ENCODE measurements around the gene ACCS.

The ACCS gene

DNA sequence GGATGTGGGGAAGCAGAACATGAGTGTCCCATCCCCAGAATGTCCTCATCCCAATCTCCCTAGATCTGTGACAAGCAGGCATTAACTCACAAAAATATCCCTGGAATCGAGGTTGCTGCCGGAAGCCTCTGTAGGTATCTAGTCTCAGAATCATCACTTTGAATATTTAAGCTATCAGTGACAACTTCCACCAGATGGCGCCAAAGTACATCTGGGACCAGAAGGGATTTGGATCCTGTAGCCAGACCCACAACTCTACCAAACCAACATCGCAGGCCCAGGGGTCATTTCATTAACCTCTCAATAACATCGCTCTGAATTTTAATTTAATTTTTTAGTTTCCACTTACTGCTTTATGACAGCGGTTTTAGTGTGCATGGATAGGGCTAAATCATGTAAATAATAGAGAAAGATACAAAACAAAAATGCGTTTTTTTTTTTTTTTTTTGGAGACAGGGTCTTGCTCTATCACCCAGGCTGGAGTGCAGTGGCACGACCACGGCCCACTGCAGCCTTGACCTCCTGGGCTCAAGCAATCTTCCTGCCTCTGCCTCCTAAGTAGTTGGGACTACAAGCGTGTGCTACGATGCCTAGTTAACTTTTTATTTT lies 28.3 kb downstream of the ACCS start:
- DNase-seq (ENCODE audit: low read depth) = peak; percentile 83

GRCh38 chr11:44095506-44096359 lies 29.7 kb downstream of the ACCS start, which contains the start of gene EXT2:
Gene EXT2, plus strand, starts transcription at chr11:44095678. Its CDS starts 12,035 bp downstream, at chr11:44107713.
- peak; percentile 84 for DNase-seq (ENCODE audit: low read depth)

DNA sequence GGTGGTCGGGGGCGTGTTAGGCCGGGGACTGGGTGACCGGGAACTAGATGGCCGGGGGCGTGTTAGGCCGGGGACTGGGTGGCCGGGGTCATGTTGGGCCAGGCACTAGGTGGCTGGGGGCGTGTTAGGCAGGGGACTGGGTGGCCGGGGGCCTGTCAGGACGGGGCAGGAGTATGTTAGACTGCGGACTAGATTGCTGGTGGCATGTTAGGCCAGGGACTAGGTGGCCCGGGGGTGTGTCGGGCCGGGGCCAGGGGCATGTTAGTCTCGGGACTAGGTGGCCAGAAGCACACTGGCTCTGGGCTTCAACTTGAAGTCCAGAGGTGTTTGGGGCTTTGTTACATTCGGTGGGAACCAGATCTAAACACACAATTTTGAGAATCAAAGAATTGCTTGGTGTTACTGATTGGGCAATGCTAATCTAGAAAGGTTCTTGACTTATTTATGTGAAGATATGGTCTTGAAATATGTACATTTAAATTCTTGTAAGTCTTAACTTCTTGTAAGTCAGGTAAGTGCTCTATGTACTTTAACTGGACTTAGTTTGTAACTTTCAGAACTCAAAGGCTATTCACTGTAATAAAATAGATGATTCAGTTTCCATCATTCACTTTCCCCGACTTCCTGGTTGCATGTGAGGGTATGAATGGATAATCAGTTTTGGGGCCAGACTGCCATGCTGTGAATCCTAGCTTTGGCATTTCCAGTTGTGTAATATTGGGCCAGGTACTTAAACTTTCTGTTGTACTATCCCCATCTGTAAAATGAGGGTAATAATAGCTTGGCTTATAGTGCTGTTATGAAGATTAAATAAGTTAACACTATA lies 30.5 kb downstream of the ACCS start:
- peak; percentile 61 for DNase-seq (ENCODE audit: low read depth)

DNA sequence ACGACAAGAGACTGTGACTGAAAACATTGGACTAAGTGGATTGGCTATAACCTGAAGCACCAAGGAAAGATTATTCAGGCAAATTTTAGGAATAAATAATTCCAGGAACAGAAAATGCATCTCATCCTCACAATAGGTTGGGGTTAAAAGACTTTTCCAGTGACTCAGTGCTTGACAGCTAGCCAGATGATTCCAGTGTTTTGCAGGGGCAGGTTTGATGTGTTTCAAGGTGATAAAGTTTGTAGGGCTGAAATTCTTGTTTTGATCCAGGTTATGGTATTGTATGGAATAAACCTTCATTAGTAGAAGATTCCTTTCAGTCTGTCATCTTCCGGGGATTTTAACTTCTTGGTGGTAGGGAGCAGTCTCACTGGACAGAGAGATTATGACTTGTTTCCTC lies 31.8 kb downstream of the ACCS start:
- DNase-seq (ENCODE audit: low read depth) = no peak

GRCh38 chr11:44101098-44101497 lies 35.0 kb downstream of the ACCS start:
- no peak for DNase-seq (ENCODE audit: low read depth)

DNA sequence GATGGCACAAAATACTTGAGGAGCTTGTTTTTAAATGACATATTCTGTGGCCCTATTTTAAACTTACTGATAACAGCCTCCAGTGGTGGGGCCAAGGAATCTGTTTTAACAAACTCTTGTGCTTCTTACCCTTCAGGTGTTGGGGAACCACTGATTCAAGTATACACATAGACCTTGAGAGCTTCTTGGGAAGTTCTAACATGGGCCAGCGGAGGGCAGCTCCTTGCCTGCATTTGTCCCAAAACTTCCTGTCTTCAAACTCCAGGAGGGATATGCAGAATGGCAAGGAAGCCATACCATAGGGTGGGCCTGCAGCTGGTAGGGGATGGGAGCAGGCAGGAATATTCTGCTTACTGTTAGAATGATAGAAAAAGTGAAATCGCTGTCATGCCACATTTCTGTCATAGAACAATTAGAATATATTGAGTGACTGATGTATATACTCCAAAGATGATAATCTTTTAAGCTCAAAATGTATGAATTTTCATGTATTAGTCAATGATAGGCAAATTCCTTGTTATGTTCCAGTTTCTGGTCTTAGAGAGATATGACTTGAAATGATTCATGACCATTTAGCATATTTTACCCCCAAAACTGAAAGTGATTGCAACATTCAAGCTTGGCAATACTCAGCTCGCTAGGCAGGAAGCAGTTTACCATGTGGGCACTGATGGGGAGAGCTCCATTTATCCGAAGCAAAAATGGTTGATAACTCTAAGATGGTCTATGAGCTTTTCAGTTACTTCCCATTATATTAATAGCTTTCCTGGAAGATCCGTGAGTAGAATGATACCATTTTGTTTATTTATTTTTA lies 38.6 kb downstream of the ACCS start:
- DNase-seq (ENCODE audit: low read depth) = peak; percentile 14

DNA sequence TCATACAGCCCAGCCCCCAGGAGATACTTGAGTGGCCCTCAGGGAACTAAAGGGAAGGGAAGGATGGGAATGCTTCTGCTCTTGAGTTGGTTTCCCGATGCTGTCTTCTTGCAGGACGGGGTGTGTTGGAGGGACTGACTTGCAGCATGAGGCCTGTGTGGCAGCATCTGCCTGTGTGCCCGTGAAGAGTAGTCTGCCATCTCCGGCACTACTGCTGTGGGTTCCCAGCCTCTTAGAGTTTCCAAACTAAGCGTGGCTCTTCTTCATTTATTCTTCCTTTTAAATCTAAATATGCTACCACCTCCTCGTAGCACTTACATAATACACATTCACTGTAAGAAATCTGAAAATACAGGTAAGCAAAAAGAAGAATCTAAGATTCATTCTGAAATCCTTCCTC lies 42.2 kb downstream of the ACCS start:
- no peak for DNase-seq (ENCODE audit: low read depth)

- peak; percentile 54 for DNase-seq (ENCODE audit: low read depth)
These were observed 44.2 kb downstream of the ACCS start for GRCh38 chr11:44110231-44110679.

DNA sequence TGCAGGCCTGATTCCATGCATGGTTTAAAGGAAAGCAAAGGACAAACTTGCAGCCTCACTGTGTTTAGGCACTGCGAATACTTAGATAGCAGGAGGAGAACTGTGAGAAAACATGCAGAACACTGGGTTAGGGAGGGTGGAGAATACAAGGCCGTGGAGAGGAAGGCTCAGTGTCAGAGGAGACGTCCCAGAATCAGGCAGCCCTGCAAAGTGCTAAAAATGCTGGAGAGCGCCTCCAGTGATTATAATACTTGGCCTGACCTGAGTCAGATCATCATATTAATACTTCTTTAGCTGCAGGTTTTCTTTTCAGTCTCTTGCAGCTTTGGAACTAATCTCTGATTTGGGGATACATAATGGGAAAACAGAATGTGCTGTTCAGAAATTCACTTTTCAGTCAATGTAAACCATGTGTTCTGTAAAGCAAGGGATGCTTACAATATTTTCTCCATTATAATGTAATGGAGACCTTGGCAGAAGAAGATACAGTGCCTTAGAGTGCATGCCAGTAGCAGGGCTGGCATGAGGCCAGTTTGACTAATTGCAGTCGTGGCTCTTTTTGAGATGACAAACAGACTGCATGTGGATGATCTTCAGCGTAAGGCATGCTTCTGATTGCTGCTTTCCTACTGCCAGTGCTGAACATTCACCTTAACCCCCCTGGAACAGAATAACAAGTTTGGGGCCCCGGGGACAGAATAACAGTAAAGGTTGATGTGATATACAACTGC lies 46.2 kb downstream of the ACCS start:
- DNase-seq (ENCODE audit: low read depth) = peak; percentile 90

DNA sequence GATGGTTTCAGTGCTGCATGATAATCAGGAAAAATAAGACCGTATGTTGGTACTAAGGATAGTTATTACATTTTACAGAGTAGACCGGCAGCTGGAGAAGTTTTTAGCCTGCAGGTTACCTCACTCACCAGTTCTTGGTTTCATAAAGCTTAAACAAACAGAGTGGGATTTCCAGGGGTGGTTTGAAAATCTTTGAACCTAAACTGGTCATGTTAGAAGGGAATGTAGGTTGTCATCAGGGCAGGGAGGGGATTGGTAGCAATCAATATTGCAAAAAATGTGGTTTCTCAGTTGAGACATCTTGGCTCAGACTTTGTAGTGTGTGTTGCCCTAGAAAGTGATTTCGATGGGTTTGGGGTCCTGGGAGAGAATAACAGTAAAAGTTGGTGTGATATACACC lies 46.9 kb downstream of the ACCS start:
- DNase-seq (ENCODE audit: low read depth) = no peak

GRCh38 chr11:44113572-44113971 lies 47.5 kb downstream of the ACCS start:
- no peak for DNase-seq (ENCODE audit: low read depth)

DNA sequence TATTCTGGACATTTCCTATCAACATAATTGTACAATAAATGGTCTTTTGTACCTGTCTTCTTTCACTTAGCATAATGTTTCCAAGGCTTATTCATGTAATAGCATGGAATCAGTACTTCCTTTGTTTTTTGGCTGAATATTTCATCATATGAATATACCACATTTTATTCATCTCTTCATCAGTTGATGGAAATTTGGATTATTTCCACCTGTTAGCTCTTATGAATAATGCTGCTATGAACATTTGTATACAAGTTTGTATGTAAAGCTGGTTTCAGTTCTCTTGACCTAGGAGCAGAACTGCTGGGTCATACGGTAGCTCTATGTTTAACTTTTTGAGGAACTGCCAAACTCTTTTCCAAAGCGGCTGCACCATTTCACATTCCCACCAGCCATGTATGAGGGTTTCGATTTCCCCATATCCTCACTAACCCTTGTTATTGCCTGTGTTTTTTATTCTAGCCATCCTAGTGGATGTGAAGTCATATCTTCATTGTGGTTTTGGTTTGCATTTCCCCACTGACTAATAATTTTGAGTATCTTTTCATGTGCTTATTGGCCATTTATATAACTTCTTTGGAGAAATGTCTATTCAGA lies 50.3 kb downstream of the ACCS start:
- DNase-seq (ENCODE audit: low read depth) = no peak

DNA sequence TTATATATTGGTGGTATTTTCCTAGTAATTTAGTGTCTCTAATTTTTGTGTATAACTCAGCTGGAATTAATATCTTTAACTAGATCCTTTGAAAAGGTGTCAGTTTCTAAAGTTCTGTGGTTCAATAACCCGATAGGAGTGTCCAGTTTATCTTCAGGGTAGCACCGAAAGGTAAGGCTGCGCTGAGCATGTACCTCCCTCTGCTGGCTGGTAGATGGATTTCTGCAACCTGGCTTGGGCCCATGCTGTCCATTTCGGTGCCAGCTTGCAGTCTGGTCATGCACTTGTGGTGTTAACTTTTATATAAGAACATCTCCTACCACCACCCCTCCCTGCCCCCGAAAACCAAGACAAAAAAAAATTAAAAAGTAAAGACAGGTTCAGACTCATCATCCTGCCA lies 54.1 kb downstream of the ACCS start:
- peak; percentile 17 for DNase-seq (ENCODE audit: low read depth)

DNA sequence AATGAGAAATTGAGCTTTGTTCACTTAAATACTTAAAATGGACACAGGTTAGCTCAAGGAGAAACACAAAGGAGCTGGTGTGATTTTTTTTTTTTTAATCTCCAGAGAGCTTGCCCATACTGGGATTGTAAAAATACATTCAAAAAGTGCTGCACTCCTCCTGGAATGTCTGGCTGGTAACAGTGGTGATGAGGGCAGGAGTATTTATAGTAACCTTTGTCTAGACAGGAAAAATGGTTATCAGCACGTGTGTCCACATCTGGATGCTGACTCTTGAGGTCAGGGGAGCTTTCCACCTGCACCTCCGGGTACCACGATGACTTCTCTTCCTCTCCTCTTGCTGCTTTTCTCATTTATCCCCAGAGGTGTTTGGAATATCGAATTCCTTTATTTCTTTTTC lies 59.5 kb downstream of the ACCS start:
- peak; percentile 11 for DNase-seq (ENCODE audit: low read depth)

- DNase-seq (ENCODE audit: low read depth) = no peak
These were observed 60.2 kb downstream of the ACCS start for GRCh38 chr11:44126304-44126703.

DNA sequence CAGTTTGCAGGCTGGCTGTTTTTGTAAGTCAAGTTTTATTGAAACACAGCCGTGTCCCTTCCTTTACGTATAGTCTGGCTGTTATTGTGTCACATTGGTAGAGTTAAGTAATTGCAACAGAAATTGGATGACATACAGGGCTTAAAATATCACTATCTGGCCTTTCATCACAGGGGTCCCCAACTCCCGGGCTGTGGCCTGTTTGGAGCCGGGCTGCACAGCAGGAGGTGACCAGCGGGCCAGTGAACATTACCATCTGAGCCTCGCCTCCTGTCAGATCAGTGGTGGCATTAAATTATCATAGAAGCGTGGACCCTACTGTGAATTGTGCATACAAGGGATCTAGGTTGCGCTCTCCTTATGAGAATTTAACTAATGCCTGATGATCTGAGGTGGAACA lies 61.1 kb downstream of the ACCS start:
- DNase-seq (ENCODE audit: low read depth) = no peak

DNA sequence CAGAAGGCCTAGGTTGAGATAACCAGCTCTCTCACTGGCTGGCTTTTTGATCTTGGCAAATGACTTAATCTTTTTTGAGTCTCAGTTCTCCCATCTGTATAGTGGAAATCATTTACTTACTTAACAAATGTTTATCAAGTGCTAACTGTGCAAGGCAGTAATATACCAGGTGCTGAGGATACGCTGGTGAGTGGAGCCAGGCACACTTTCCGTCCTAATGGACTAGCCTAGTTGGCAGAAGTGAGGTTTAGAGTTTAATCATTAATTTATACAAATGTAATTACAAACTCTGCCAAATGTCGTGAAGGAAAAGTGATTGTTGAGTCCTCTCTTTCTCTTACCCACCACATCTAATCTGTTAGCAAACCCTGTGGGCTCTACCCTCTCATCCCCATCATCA lies 62.7 kb downstream of the ACCS start:
- no peak for DNase-seq (ENCODE audit: low read depth)

- DNase-seq (ENCODE audit: low read depth) = peak; percentile 20
These were observed 64.7 kb downstream of the ACCS start for GRCh38 chr11:44130751-44131150.

- DNase-seq (ENCODE audit: low read depth) = peak; percentile 67
These were observed 67.4 kb downstream of the ACCS start for GRCh38 chr11:44133335-44133946.
